ENCODE data around the gene TENM3.

DNA sequence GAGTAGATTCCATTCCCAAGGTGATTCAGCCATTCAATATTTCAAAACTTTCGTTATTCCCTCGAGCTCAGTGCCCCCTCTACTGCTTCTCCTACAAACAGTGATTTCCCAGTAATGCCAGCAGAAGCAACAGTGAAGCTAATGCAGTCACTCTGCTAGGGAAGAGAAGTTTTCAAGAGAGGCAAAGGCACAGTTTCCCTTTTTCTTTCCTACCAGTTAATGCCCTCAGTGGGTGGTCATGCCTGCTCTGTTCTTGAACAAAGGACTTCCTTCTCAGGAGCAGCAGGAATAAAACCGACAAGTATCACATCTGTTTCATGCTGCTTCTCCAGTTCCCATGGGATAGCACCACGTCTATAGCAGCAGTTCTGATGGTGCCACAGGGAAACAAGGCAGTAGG lies 317.2 kb downstream of the TENM3 start:
- TF ChIP-seq CTCF (IDR thresholded peaks at IDR 0.05; ENCODE audit: low read depth, low read length) = no peak
- no peak for TF ChIP-seq POLR2A (IDR thresholded peaks at IDR 0.05; ENCODE audit: extremely low read depth, insufficient read length)
- no peak for TF ChIP-seq MAX (IDR thresholded peaks at IDR 0.05; ENCODE audit: low read depth, low read length)
- no peak for TF ChIP-seq MYC (IDR thresholded peaks at IDR 0.05; ENCODE audit: low read depth, low read length)
